Stimulated activated CD4-positive, alpha-beta T cell treated with anti-CD3 and anti-CD28 coated beads, TNF-alpha, amount 100 ng/mL, for 48 hours (primary cell): Measurements from ENCODE around the gene SRRM2.

ENCODE experiments used
- DNase-seq, 3 donors: peaks; one replicate each; pipeline ENCODE4 v3.0.0-alpha.2; 2020; ENCODE audit warnings: low read depth in 3 of 3

Gene SRRM2

GRCh38 chr16:2798723-2799204 lies 46.3 kb downstream of the SRRM2 start:
- DNase-seq, result no peak

- no peak for DNase-seq
Measured at GRCh38 chr16:2799205-2799858, 46.9 kb downstream of the SRRM2 start.

- DNase-seq, result no peak
Measured at GRCh38 chr16:2799859-2800226, 47.4 kb downstream of the SRRM2 start.

- DNase-seq, result no peak
Measured at GRCh38 chr16:2803545-2804195, 51.2 kb downstream of the SRRM2 start.

- no peak for DNase-seq
Measured at GRCh38 chr16:2804728-2805127, 52.3 kb downstream of the SRRM2 start.

DNA sequence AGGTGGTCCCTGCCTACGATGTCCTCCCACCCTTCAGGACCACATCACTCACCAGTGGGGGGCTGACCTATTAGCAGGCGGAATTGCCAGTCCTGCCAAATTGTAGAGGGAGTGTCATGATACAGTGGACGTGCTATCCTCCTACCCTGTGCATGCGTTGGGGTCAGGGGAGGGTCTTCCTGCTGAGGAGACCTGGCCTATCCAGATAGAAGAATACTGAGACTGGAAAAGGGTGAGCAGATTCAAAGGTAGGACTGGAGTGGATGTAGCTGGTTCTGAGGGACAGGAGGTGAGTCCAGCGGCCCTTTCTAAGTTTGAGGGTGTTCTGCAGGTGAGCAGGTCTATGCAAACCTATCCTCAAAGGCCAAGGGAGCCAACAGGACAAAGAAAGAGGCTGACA lies 53.8 kb downstream of the SRRM2 start:
- no peak for DNase-seq

DNA sequence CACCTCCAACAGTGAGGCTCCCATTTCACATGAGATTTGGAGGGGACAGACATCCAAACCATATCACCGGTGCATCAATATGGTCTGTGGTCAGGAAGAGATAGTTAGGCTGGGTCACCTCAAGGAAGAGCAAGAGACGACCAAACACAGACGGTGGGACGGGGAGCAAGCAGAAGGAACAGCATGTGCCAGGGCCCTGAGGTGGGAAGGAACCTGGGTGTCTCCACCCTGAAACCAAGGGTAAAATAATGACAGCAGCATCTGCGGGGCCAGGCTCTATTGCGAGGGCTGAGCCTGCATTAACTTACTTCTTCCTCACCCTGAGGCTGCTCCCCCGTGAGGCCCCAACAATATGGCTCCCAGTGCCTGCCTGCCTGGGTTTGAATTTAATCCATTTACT lies 55.7 kb downstream of the SRRM2 start:
- no peak for DNase-seq

DNA sequence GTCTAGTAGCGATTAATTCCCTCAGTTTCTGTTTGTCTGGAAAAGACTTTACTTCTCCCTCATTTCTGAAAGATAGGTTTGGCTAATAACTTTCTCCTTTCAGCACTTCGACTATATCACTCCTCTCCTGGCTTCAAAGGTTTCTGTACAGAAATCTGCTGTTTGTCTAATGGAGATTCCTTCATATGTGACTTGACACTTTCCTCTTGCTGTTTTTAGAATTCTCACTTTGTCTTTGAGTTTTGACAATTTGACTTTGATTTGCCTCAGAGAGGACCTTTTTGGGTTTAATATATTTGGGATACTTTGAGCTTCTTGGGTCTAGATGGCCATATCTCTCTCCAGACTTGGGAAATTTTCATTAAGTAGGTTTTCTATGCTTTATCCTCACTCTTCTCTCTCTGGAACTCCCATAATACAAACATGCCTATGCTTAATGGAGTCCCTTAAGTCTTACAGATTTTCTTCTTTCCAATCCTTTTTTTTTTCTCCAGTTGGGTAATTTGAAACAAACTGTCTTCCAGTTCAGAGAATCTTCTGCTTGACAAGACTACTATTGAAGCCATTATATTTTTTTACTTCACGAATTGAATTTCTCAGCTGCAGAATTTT lies 56.8 kb downstream of the SRRM2 start:
- DNase-seq, result no peak

DNA sequence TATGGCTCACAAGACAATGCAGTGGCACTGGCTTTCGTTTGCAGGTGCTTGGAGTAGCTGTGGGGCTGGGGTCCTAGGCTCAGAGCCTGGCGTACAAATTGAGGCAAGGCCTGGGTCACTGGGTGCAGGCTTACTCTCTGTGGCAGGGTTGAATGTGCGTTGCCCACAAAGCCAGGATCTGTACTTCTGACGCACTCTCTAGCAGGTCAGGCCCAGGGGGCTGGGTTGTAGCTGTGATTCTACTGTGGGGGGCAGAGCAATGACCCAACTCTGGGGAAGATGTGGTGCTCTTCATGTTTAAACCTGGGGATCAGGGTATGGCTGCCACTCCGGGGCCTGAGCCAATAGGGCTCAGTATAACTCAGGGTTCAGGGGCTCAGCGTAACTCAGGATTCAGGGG lies 58.2 kb downstream of the SRRM2 start:
- no peak for DNase-seq

DNA sequence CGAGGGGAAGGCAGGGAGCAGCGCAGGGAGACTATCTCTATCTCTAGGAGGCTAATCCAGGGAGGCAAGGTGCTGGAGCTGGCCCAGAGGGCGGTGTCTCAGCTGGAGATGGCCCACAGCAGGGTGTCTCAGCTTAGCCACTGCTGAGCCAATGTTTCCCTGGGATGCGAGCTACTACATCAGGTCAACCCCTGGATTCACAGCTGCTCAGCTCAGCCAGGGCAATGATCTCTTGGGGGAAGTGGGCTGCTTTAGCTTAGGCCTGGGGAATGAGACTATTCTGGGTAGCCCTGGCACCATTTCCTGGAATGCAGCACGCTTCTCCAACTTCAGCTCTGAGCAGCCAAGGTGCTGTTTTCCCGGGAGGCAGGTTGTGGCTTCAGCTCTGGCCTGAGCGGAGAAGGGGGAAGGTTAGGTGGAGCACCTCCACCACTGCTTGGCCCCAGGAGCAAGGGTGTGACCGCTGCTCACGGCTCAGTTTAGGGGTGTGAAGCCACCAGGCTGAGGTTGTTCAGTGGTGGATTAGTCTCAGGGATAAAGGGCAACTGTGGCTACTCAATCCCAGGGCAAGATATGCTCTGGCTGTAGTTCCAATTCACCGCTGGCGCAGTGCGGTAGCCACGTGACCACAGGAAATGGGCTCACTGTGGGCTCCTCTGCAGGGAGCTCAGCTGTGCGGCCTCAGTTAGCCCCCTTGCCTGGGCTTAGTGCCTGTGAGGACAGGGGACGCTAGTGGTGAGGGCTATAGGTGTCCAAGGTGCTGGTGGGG lies 59.4 kb downstream of the SRRM2 start:
- DNase-seq, result no peak

DNA sequence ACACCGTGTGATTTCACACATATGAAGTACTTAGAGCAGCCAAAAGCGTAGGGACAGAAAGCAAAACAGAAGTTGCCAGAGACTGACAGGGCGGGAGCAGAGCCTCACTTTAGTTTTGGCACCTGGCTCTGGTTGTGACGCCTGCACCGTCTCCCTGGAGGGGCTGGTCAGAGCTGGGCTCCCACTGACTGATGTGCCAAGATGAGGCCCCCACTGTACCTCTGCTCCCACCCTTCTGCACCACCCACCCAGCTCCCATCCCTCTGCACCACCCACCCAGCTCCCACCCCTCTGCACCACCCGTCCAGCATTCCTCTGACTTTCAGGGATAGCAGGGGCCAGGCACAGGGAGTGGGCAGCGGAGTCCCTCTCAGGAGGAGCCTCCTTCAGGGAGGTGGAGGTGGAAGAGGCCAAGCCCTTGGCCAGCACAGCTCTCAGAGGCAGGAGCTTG lies 61.4 kb downstream of the SRRM2 start:
- no peak for DNase-seq

DNA sequence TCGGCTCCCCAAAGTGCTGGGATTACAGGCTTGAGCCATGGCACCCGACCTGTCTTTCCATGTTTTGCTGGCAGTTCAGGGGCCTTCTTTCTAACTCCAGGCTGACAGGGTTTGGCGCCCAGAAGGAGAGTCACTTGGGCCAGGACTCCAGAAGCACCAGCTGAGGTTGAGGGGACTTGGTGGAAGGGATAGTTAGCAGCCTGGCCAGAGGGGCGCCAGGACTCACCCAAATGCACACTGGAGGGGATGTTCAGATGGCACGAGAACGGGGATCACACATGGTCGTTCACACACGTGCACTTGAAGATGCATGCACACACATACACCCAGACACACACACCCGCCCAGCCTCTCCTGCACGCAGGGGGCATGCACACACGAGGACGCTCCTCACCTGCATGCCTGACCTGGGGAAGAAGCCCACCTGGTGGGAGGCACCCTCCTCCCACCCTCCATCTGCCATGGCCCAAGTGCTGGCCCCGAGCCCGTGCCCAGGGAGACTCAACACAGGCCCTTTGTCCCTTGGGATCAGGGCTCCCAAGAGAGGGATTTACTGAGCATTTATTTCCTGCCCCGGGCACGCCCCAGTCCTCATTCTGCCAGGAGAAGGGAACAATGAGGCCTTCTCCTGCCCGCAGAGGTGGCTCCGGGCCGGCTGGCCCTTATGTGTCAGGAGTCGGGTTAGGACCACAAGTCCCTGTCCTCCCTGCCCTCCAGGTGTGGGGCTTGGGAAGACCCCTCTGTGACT lies 62.3 kb downstream of the SRRM2 start:
- no peak for DNase-seq

GRCh38 chr16:2815299-2815771 lies 62.9 kb downstream of the SRRM2 start:
- DNase-seq, result no peak

- peak in 1 of 3 donors; percentile 15 for DNase-seq
Measured at GRCh38 chr16:2816751-2817339, 64.4 kb downstream of the SRRM2 start, which contains the start of gene PRSS21. TSS of gene PRSS21 (plus strand) at chr16:2817237. CDS start at chr16:2817269, 32 bp downstream.

GRCh38 chr16:2817340-2818271 lies 65.2 kb downstream of the SRRM2 start:
- no peak for DNase-seq

- DNase-seq, result no peak
Measured at GRCh38 chr16:2818272-2818876, 65.9 kb downstream of the SRRM2 start.

DNA sequence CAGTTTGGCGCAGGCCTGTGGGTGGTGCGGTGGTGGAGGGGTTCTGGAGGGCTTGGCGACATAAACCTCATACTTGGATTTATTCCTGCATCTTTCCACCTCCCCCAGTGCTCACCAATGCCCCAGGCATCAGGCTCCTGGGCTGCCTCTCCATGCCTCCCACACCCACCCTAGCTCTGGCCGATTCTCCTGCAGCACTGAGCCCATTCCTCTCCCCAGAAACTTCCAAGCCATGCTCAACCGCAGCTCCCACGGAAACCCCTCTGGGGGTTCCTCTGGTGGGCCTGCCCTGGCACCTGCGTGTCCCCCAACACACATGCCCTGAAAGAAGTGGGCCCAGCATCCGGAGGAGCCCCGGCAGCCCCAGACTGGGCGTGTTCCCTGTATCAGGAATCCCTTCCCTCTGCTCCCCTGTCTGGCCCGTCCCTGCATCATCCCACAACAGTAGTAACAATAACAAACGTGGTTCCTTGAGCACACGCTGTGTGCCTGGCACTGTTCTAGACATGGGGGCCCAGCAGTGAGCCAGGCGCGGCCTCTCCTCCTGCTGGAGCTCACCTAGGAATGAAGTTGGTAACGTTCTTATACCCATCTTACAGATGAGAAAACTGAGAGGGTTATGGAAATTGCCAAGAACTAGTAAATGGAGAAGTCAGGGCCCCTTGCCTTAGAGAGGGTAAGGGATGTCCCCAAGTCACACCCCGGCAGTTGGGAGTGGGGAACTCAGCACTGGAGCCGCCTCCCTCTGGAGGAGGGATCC lies 66.9 kb downstream of the SRRM2 start:
- DNase-seq, result no peak

- no peak for DNase-seq
Measured at GRCh38 chr16:2819939-2820835, 67.7 kb downstream of the SRRM2 start.
